Measurements from ENCODE around the gene BOK.

The BOK gene

GRCh38 chr2:241609859-241610793, 51.6 kb downstream of the BOK start:
- H3K4me1 Mint-ChIP-seq, result peaks cover 20% of the 10 kb centered on the region
- no peaks in the 10 kb centered on the region for H3K27me3 Mint-ChIP-seq
- H3K27ac Mint-ChIP-seq, result peak overlapping the region; percentile 76
- peak overlapping the region; percentile 59 for H3K4me3 Mint-ChIP-seq
- no peaks in the 10 kb centered on the region for H3K9me3 Mint-ChIP-seq
- ATAC-seq, result peak; percentile 99
- H3K36me3 Mint-ChIP-seq, result peaks cover 27% of the 10 kb centered on the region

- no peaks in the 10 kb centered on the region for H3K9me3 Mint-ChIP-seq
- H3K27me3 Mint-ChIP-seq, result no peaks in the 10 kb centered on the region
- peaks cover 28% of the 10 kb centered on the region for H3K4me1 Mint-ChIP-seq
- no peak for ATAC-seq
- H3K36me3 Mint-ChIP-seq, result peaks cover 27% of the 10 kb centered on the region
- peak overlapping the region; percentile 59 for H3K4me3 Mint-ChIP-seq
- peak overlapping the region; percentile 76 for H3K27ac Mint-ChIP-seq
Measured at GRCh38 chr2:241611062-241611461, 52.5 kb downstream of the BOK start.

DNA sequence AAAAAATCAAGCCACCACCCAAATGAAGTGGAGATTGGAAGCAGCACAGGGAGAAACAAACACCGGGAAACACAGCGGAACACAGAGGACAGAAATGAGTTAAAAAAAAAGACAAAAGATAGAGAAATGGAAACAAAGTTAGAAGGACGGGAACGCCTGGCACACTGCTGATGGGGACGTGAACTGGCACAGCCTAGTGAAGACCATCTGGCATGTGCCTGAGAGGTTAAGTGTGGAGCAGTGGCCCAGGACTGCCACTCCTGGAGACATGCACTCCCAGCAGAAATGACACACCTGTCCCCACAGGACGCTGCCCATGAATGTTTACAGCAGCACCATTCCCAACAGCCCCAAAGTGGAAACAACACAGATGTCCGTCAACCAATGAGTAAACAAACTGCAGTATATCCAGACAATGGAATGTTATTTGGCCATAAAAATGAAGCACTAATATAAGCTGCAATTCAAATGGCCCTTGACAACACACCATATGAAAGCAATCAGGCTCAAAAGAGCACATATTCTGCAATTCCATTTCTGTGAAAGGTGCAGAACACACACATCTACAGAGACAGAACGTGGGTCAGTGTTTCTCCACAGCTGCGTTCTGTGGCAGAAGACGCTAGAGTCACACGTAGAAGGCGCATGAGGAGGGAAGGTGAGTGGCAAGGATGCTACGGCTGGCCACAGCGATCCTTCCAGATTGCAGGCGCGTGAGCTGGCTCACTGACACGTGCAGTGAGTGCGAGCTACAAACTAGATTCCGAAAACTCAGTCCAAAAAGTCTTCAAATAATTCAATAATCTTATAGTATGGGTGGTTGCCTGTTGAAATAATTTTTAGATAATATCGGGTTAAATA, 53.8 kb downstream of the BOK start:
- no peaks in the 10 kb centered on the region for H3K9me3 Mint-ChIP-seq
- H3K36me3 Mint-ChIP-seq, result peaks cover 21% of the 10 kb centered on the region
- no peak overlapping the region for H3K27ac Mint-ChIP-seq
- H3K4me3 Mint-ChIP-seq, result no peak overlapping the region
- peaks cover 37% of the 10 kb centered on the region for H3K4me1 Mint-ChIP-seq
- ATAC-seq, result no peak
- H3K27me3 Mint-ChIP-seq, result no peaks in the 10 kb centered on the region

DNA sequence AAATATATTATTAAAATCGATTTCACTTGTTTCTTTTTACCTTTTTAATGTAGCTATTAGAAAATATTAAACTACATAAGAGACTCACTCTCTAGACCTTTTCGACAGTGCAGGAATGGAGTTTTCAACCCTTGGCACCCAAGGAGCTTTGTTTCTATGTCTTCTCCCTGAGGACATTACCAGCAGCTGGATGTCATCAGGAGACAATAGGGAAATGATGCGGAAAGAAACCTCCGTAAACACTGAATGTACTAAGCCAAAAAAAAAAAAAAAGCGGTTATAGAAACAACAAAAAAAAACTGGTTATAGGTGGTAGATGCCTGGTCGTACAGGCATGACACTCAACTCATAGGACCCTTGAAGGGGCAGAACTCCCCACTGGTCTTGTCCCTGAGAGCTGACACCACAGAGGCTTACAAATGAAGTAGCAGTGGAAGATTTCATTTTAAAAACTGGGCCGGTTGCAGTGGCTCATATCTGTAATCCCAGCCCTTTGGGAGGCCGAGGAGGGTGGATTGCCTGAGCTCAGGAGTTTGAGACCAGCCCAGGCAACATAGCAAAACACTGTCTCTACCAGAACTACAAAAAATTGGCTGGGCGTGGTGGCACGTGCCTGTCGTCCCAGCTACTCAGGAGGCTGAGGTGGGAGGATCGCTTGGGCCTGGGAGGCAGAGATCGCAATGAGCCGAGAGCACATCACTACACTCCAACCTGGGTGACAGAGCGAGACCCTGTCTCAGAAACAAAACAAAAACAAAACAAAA, 54.7 kb downstream of the BOK start:
- H3K27ac Mint-ChIP-seq, result no peak overlapping the region
- H3K9me3 Mint-ChIP-seq, result no peaks in the 10 kb centered on the region

GRCh38 chr2:241615041-241615440, 56.5 kb downstream of the BOK start:
- ATAC-seq, result no peak
- Mint-ChIP-seq H3K4me3 (no peak overlapping the region), H3K36me3 (peaks cover 32% of the 10 kb centered on the region), H3K27ac (no peak overlapping the region), H3K4me1 (peaks cover 47% of the 10 kb centered on the region), H3K9me3 (no peaks in the 10 kb centered on the region), H3K27me3 (no peaks in the 10 kb centered on the region)

More for the DNA sequence above, 54.7 kb downstream of the BOK start:
- Mint-ChIP-seq H3K36me3 (peaks cover 22% of the 10 kb centered on the region), H3K4me1 (peaks cover 45% of the 10 kb centered on the region), H3K27me3 (no peaks in the 10 kb centered on the region), H3K4me3 (no peak overlapping the region)
- no peak for ATAC-seq

GRCh38 chr2:241615522-241616052, 57.0 kb downstream of the BOK start:
- ATAC-seq, result no peak
- H3K27ac Mint-ChIP-seq, result peak overlapping the region; percentile 39
- peaks cover 37% of the 10 kb centered on the region for H3K36me3 Mint-ChIP-seq
- no peaks in the 10 kb centered on the region for H3K27me3 Mint-ChIP-seq
- H3K9me3 Mint-ChIP-seq, result peaks cover 4% of the 10 kb centered on the region
- H3K4me1 Mint-ChIP-seq, result peaks cover 49% of the 10 kb centered on the region
- H3K4me3 Mint-ChIP-seq, result peak overlapping the region; percentile 41

DNA sequence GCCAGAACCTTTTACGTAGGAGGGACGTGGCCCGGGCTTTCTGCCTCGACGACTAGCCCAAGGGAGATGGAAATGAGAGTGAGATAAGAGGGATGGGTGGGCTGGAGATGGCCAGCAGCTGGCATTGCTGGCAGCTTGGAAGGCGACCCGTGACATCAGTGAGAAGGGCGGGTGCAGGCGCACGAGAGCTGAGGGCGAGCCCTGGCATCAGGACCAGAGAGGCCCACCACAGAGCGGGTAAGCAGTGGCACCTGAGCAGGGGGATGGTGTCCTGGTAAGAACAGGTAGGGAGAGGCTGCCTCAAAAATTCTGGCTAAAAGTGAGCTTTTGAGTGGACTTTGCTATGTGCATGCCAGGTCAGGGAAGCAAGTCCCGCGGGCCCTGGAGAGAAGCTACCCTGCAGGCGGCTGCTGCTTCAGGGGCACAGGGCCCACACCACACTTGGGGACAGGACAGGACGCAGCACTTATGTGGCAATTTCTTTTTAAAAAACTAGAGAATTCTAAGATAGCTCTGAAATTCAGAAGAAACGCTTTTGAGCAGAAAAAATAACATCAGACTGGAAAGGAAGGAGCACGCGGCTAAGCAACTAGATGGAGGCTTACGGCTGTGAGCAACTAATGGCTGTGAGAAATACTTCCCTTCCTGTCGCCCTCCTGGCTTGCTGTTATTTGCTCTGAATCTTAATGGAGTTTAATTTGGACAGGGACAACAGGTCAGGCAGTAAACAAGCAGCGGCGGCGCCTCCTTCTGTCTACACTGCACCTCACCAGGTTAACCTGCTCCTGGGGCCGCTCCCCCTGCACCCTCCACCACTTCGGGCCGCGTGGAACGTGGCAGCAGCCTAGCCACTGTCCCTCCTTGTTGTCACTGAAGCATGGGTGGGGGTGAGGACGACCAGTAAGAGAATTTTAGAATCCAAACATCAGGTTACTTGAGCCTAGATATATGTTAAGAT, 57.9 kb downstream of the BOK start:
- Mint-ChIP-seq H3K9me3 (peaks cover 6% of the 10 kb centered on the region), H3K27ac (peak overlapping the region; percentile 87), H3K27me3 (no peaks in the 10 kb centered on the region), H3K4me1 (peaks cover 47% of the 10 kb centered on the region), H3K36me3 (peaks cover 46% of the 10 kb centered on the region), H3K4me3 (peak overlapping the region; percentile 41)
- ATAC-seq, result no peak

GRCh38 chr2:241617431-241618154, 59.0 kb downstream of the BOK start:
- H3K27ac Mint-ChIP-seq, result peak overlapping the region; percentile 87
- peaks cover 6% of the 10 kb centered on the region for H3K9me3 Mint-ChIP-seq
- H3K36me3 Mint-ChIP-seq, result peaks cover 43% of the 10 kb centered on the region
- peak; percentile 83 for ATAC-seq
- H3K4me3 Mint-ChIP-seq, result peak overlapping the region; percentile 91
- peaks cover 47% of the 10 kb centered on the region for H3K4me1 Mint-ChIP-seq
- no peaks in the 10 kb centered on the region for H3K27me3 Mint-ChIP-seq

- no peak for ATAC-seq
- Mint-ChIP-seq H3K36me3 (peaks cover 43% of the 10 kb centered on the region), H3K27ac (peak overlapping the region; percentile 87), H3K4me1 (peaks cover 47% of the 10 kb centered on the region), H3K9me3 (peaks cover 6% of the 10 kb centered on the region), H3K4me3 (peak overlapping the region; percentile 91), H3K27me3 (no peaks in the 10 kb centered on the region)
Measured at GRCh38 chr2:241618296-241618805, 59.8 kb downstream of the BOK start.

- H3K4me3 Mint-ChIP-seq, result no peak overlapping the region
Measured at GRCh38 chr2:241618829-241619228, 60.3 kb downstream of the BOK start.

GRCh38 chr2:241619597-241620418, 61.3 kb downstream of the BOK start:
- Mint-ChIP-seq H3K27ac (peak overlapping the region; percentile 52), H3K4me1 (peaks cover 47% of the 10 kb centered on the region), H3K9me3 (peaks cover 6% of the 10 kb centered on the region), H3K36me3 (peaks cover 43% of the 10 kb centered on the region), H3K4me3 (no peak overlapping the region), H3K27me3 (no peaks in the 10 kb centered on the region)
- no peak for ATAC-seq

More at GRCh38 chr2:241618829-241619228, 60.3 kb downstream of the BOK start:
- peaks cover 47% of the 10 kb centered on the region for H3K4me1 Mint-ChIP-seq
- ATAC-seq, result no peak
- peaks cover 43% of the 10 kb centered on the region for H3K36me3 Mint-ChIP-seq
- H3K27me3 Mint-ChIP-seq, result no peaks in the 10 kb centered on the region
- H3K27ac Mint-ChIP-seq, result peak overlapping the region; percentile 87
- H3K9me3 Mint-ChIP-seq, result peaks cover 6% of the 10 kb centered on the region

- ATAC-seq, result no peak
- peak overlapping the region; percentile 52 for H3K27ac Mint-ChIP-seq
- H3K36me3 Mint-ChIP-seq, result peaks cover 43% of the 10 kb centered on the region
- no peaks in the 10 kb centered on the region for H3K27me3 Mint-ChIP-seq
- peaks cover 46% of the 10 kb centered on the region for H3K4me1 Mint-ChIP-seq
- H3K4me3 Mint-ChIP-seq, result no peak overlapping the region
- H3K9me3 Mint-ChIP-seq, result peaks cover 6% of the 10 kb centered on the region
Measured at GRCh38 chr2:241620419-241620769, 61.8 kb downstream of the BOK start.

Data from stimulated activated memory B cell treated with anti-CD40 and anti-IgM and Interleukin-4, amounts not matched to agents 10 μg/mL and 1 μg/mL and 100 μg/mL, for 72 hours (primary cell).